SHP77 treated with DMSO at 0.1 percent for 48 hours (cell line): ENCODE results near the gene TBCK.
A peak's percentile ranks its signal among the peaks of the same experiment; 100 is the strongest.
"Not testable (repeated sequence)": the region's sequence is repeated elsewhere in the genome, so short reads cannot be mapped to it uniquely, and the experiment has no call there.

ENCODE experiments used
- DNase-seq: peaks from one replicate; lab custom pipeline; 2025; lab: John Stamatoyannopoulos, UW

Gene TBCK

DNA sequence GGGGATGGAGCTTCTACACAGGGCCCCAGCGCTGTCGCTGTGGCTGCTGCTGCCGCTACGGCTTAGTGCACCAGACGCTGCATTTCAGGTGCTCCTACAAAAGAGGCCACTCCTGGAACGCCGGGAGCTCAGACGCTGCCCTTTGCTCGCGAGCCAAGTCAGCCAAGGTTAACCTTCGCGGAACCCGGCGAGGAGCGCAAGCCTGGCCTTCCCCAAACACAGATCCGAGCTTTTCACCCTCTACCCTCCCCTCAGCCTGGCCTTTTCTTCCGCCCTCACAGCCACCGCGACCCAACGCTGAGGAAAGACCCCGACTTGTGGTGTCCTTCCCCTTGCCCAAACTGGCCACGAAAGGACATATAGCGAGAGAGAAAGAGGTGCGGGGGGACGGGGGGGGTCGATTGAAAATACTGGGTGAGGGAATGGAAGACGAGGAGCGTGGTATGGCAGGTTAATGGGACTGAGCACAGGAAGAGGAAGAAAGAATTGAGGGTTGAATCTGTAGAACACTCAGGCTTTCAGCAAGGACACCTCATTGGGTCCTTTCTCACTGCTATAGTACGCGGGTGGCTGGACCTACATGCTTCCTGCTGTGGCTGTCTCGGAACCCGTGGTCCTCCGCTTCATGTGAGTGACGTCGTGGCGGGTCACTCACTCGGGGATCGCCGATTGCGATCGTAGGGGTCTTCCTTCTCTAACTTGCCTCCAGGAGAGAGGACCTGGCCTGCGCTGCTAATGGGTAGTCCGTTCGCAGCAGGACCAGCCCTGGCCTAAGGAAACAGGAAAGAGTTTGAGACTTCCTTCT, at the start of gene TBCK, which contains the start of gene AIMP1:
TBCK (minus strand) TSS at position 242 of the 805 bp plus-strand sequence. CDS start 7,249 bp downstream, outside the sequence.
AIMP1 (plus strand) TSS at position 583 of the 805 bp plus-strand sequence. CDS start 8,460 bp downstream, outside the sequence.
- peak; percentile 42 for DNase-seq

DNA sequence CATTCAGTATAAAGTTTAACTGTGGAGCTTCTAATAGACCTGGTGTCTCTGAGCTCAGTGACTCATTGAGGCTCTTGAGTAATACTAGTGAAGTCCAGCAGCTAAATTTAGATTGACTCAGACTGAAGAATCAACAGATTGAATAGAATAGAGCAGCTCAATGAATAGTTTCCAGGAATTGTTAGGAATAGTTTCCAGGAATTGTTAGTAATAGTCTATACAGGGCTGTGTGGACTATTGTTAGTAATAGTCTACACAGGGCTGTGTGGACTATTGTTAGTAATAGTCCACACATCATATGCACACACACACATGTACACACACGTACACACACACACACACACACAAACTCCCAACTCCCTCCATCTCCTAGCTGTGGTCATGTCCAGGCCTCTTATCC, 49.6 kb upstream of the TBCK start:
- DNase-seq, result no peak

DNA sequence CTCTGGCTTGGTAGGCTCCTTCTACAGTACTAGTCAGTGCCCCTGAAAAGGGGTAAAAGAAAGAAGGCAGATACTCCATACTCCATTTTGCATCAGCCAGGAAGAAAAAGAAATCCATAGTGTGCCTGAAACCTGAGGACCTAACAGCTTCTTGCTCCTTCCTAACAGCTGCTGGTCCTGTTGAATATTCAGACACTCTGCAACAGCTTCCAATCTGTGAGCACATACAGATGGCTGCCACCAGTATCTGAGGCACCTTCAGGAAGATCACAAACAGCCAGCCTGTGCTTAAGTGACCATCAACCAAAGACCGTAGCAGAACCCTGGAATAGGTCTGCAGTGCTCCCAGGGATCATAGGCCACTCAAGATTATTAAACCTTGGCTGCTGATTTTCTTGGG, 48.3 kb upstream of the TBCK start:
- DNase-seq, result no peak

DNA sequence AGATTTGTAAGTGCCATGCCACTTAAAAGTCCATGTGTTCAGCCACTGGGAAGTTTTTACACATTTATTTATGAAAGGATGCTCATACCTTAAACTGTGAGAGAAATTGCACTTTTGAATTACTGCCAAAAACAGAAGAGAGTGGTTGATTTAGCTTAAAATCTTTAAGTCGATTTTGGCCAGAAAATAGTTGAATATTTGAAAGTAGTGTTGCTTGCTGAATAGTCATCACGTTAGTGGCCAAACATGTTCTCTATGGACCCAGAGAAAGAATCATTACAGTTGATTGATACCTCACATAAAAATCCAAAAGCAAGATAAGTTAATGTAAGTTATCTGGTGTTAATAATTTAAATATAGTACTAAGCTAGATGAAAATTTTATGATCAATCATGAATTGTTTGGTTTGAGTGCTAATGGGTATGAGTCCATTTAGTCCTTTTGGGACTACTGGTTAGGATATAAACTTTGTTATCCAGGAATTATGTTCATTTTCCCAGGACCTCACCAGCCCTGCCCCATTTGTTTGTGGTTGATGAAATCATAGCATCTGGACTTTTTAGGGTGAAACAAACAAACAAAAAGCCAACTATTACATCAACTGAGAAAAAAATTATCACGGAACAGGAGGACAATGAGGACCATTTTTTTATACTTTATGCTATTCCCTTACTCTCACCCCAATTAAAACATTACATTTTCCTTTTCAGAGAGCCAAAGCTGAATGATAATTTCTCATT, 46.2 kb upstream of the TBCK start:
- DNase-seq, result no peak

DNA sequence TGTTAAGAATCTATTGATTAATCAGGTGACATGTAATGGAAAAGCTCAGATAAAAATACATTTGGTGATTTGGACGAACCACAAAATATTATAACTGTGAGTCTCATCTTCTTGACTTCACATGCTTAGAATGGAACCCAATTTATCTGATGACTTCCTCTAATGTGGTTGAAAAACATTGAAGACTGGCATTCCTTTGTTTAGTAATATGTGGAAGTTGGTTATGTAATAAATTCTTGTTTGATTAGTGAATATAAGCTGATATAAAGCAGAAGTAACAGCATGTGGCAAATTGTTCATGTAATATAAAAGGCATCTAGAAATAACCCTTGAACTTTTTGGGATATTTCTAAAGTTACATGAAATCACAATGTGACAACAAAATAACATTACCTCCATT, 42.9 kb upstream of the TBCK start:
- no peak for DNase-seq

DNA sequence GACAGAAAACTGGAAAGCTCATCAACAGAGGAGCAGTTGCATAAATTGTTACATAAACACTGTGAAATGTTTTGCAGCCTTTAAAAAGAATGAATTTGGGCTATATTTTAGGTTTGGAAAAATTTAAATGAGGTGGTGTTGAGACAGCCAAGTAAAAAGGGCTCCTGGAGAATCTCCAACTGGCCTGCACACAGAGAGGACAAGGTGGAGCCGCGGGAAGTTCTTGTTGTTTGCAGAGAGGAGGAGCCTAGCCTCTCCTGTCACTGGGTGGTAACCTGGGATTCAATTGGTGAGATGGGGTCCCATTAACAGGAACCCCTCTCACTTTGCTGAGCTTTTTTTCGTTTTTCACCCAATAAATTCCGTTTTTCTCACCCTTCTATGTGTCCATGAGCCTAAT, 39.2 kb upstream of the TBCK start:
- DNase-seq, result no peak

DNA sequence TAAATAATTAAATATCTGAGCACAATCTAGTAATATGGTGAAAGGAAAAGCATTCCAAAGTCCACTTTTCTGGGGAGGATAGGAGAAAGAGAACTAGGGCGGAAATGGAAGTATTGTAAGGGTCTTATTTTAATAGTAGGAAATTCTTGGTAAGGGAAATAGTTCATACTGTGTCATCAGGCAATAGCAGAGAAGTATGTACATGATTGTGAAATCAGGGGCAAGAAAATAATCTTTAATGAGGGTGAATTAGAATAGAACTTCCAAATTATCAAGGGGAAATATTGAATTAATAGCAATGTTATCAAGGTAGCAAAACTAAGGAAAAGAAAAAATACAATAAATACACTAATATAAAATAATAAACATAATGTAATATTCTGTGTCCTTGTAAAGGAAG, 37.8 kb upstream of the TBCK start:
- no peak for DNase-seq

DNA sequence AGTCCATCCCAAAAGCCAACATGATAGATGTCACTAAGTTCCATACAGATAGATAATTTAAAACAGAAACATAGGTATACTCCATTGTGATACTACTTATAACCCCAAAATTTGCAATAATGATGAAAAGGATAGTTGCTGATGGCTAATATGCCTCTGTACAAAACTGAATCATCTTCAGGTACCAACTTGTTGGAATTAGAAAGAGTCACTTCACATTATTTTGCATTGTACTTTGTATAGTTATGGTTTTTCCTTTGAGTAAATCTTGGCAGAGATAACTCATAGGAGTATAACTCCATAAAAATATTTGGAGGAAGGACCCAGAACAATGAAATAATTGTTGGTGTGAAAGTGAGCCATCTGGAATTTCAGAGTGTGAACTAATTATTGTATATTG, 35.0 kb upstream of the TBCK start:
- DNase-seq, result no peak

DNA sequence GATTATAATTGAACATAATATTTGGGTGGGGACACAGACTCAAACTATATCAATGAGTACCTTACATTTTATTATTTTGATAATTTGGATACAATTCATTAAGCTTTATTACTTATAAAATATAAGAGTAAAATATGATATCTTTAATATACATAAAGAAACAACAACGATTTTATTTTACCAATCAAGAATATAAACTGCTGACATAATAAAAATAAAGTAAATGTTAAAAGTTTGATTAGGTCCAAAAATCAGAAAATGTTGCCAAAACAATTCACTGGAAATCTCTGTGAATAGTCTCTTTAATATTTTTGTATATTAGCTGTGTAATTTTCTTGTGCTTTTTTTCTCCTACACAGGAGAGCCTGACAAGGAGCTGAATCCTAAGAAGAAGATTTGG, 31.2 kb upstream of the TBCK start:
- no peak for DNase-seq

DNA sequence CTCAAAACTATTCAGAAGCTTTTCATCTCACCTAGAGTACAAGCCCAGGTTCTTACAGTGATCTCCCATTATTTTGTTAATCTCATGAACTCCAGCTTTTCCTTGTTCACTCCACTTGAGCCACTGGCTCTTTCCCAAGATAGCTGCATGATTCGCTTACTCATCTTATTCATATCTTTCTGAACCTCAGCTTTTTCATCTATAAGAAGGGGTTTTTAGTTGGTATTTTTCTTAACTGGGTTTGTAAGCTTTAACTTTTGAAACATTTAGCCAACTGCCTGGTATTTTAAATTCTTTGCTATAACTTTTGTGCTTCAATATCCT, 28.6 kb upstream of the TBCK start:
- DNase-seq, result no peak

DNA sequence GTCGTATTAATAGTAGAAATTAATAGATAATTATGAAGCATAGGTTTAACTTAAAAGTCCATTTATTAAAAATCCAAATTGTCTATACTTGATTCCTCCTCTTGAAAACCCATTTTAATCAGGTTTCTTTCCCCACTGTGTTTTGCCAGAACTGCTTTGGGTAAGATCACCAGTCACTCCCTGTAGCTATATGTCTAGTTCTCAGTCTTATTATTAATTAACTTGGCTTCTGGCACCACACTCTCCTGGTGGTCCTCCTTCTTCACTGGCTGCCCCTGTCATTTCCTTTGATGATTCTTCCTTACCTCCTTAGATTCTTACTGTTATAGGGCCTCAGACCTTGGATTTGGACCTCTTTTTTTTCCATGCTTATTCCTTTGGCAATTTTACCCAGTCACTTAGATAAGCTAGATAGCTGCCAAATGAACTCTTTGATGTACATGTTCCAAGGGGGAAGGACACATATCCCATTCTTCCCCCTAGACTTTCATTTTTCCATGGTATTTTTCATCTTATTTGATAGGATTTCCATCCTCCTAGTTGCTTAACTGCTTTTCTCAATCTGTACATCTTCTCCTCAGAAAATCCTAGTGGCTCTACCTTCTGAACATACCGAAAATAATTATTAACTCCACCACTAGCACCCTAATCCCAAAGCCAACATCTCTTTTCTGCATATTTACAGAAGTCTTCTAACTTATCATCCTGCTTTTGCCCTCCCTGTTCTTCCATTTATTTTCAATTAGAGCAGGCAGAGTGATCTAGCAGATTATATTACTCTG, 28.0 kb upstream of the TBCK start:
- no peak for DNase-seq

DNA sequence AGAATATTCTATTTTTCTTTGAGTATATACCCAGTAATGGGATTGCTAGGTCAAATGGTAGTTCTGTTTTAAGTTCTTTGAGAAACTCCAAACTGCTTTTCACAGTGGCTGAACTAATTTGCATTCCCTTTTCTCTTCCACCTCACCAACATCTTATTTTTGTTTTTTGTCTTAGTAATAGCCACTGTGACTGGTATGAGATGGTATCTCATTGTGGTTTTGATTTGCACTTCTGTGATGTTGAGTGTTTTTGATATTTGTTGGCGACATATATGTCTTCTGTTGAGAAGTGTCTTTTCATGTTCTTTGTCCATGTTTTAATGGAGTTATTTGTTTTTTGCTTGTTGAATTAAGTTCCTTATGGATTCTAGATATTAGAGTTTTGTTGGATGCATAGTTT, 24.8 kb upstream of the TBCK start:
- no peak for DNase-seq

DNA sequence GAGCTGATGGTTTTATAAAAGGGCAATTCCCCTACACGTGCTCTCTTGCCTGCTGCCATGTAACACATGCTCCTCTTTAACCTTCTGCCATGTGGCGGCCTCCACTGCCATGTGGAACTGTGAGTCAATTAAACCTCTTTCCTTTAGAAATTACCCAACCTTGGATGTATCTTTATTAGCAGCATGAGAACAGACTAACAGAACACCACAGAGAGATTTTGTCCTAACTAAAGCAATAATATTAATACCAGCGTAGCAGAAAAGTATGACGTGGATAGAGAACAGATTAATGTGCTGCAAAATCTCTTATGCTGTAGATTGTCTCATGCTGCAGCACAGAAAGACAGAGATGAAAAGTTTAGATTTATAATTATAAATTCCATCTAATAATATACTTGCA, 23.4 kb upstream of the TBCK start:
- DNase-seq, result no peak

DNA sequence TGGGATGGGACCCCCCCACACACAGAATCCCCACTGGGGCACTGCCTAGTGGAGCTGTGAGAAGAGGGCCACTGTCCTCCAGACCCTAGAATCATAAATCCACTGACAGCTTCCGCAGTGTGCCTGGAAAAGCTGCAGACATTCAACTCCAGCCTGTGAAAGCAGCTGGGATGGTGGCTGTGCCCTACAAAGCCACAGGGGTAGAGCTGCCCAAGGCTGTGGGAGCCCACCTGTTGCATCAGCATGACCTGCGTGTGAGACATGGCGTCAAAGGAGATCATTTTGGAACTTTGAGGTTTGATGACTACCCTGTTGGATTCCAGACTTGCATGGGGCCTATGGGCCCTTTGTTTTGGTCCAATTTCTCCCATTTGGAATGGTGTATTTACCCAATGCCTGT, 22.7 kb upstream of the TBCK start:
- DNase-seq, result no peak

DNA sequence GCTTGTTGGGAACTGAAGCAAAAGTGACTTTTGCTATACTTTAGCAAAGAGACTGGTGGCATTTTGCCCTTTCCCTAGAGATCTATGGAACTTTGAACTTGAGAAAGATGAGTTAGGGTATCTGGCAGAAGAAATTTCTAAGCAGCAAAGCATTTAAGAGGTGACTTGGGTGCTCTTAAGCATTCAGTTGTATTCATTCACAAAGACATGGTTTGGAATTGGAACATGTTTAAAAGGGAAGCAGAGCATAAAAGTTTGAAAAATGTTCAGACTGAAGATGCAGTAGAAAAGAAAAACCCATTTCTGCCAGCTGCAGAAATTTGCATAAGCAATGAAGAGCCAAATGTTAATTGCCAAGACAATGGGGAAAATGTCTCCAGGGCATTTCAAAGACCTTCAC, 21.9 kb upstream of the TBCK start:
- no peak for DNase-seq

DNA sequence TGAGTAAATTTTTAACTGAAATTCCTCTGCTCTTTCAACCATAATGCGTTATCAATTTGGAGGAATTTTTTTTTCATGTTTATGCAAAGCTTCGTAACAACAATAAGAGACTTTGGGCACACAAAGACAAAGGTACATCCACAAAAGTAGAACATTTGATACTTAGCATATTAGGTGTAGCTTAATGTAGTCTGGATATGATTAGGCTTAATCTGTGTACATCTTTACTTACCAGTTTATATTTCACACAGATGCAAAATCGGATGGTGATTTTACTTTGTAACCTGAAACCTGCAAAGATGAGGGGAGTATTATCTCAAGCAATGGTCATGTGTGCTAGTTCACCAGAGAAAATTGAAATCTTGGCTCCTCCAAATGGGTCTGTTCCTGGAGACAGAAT, 20.6 kb upstream of the TBCK start:
- no peak for DNase-seq

DNA sequence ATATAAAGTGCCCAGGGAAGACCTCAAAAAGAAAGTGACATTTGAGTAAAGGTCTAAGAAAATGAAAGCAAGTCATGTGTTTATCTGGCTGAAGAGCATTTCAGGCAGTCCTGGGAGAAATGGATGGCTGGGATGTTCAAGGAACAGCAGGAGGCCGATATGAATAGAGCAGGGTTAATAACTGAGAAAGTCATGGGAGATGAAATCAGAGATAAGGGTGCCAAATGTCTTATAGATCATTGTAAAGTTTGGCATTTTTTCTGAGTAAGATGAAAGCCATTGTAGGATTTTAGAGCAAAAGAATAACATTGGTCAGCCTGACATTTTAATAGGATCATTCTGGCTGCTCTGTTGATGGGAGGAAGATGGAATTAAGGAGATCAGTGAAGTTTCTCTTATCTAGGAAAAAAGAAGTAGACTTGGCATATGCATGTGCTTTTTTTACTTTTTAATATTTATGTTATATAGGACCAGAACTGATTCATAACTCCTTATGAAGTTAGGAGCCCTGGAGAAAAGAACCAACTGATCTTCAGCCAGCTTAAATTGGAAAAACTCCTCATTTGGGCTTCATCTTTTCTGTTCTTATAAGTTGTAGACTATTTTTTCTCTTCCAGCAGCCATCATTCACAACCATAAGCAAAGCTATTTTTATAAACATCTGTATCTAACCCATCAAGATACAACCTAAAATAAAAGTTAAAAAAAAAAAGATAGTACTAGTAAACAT, 18.9 kb upstream of the TBCK start:
- DNase-seq, result no peak

DNA sequence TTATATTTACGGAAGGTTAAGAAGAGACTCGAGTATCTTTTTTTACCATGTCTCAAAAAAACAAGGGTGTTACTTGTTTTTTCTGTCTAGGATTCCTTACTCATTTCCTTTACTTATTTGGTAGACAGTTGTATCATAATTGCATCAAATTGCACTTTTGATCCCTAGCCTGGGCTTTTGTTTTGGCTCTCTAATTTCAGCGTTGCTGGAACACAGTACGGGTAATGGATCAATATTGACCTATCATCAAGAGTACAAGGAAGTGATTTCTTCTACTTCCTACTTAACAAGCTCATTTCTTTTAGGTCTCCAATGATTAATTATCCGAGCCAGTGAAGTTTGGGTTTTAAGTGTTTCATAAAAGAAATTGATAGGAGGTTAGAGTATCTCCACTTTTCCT, 17.2 kb upstream of the TBCK start:
- no peak for DNase-seq

DNA sequence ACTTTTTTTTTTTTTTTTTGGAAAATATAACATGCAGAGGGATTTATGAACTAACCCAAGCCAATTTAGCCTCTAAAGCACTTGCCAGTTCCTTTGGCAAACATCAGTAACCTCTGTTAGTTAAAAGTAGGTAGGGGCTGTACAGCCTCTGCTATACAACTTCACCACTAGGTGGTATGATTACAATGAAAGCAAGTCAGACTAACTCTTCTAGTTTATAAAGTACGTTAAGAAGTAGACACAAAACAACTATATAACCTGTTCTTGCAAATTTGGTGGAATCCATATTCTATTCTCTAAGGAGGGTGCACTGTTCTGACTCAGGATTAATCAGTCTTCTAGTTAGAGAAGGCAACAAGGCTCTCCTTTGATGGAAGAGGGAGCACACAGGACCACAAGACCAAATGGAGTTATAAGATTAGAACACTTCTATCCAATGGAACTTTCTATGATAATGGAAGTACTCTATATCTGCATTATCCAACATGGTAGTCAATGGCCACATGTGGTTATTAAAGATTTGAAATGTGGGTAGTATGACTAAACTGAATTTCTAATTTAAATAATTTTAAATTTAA, 13.1 kb upstream of the TBCK start:
- no peak for DNase-seq

DNA sequence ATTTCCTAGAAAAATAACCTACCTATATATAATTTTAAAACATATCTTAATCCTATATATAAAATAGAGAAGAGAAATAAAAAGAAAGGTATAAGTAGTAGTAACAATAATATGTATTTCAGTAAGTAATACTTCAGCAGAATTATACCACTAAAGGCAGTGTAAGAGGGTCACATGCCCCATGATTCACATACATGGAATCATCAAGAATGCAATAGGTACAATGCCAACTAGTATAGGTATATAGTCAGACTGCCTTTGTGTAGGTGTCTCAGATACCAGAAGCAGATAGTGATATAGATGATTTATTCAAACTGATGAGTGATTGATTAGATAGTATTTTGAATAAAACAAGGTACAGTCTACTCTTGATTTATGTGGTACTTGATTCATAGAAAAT, 9.8 kb upstream of the TBCK start:
- DNase-seq, result no peak

DNA sequence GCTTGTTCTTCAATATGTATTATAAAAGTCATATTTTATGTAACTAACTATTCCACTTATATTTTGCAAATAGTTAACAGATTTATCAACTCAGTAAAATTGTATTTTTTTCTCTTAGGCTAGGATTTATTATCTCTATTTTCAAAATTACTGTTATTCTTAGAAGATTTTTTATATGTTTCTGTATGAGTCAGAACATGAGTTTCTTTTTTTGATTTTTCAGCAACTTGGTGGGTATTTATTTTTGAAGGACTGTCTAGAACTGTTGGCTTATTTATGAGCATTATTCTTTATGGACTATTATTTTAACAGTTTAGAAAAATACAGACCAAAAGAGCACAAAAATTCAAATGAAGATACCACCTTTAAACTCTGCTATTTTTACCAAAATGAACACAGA, 7.1 kb upstream of the TBCK start:
- no peak for DNase-seq

DNA sequence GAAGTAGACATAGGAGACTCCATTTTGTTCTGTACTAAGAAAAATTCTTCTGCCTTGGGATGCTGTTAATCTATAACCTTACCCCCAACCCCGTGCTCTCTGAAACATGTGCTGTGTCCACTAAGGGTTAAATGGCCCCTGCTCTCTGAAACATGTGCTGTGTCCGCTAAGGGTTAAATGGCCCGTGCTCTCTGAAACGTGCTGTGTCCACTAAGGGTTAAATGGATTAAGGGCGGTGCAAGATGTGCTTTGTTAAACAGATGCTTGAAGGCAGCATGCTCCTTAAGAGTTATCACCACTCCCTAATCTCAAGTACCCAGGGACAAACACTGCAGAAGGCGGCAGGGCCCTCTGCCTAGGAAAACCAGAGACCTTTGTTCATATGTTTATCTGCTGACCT, 5.8 kb upstream of the TBCK start:
- not testable (repeated sequence) for DNase-seq
